GM19452 (cell line): Measurements from ENCODE around the gene PERCC1.

Source experiments
- ATAC-seq: cut with Tn5 transposase; IDR thresholded peaks from one replicate; pipeline ENCODE4 v1.9.1; 2021; ENCODE audit not compliant: unreplicated experiment

The PERCC1 gene

GRCh38 chr16:1430759-1431496 lies at the start of gene PERCC1:
Gene PERCC1, plus strand, starts transcription at chr16:1431078. Its CDS starts 1,516 bp downstream, at chr16:1432594.
- ATAC-seq: no peak

- ATAC-seq: no peak
These were observed 49.1 kb upstream of the PERCC1 start for GRCh38 chr16:1381612-1382406.

- ATAC-seq: no peak
These were observed 47.3 kb upstream of the PERCC1 start for GRCh38 chr16:1383556-1383955.

- no peak for ATAC-seq
These were observed 45.6 kb upstream of the PERCC1 start for GRCh38 chr16:1385232-1385631.

GRCh38 chr16:1387331-1387730 lies 43.5 kb upstream of the PERCC1 start:
- no peak for ATAC-seq

GRCh38 chr16:1389762-1390161 lies 41.1 kb upstream of the PERCC1 start:
- no peak for ATAC-seq

GRCh38 chr16:1390239-1390779 lies 40.6 kb upstream of the PERCC1 start:
- ATAC-seq: no peak

GRCh38 chr16:1392826-1393225 lies 38.1 kb upstream of the PERCC1 start:
- no peak for ATAC-seq

GRCh38 chr16:1393613-1394176 lies 37.2 kb upstream of the PERCC1 start:
- no peak for ATAC-seq

GRCh38 chr16:1394367-1394951 lies 36.4 kb upstream of the PERCC1 start:
- no peak for ATAC-seq

GRCh38 chr16:1395444-1396031 lies 35.3 kb upstream of the PERCC1 start:
- ATAC-seq: no peak

GRCh38 chr16:1397779-1398178 lies 33.1 kb upstream of the PERCC1 start:
- ATAC-seq: no peak

- ATAC-seq: no peak
These were observed 32.5 kb upstream of the PERCC1 start for GRCh38 chr16:1398351-1398750.

- no peak for ATAC-seq
These were observed 31.9 kb upstream of the PERCC1 start for GRCh38 chr16:1398826-1399581.

GRCh38 chr16:1401061-1401757 lies 29.7 kb upstream of the PERCC1 start:
- ATAC-seq: no peak

- no peak for ATAC-seq
These were observed 29.1 kb upstream of the PERCC1 start for GRCh38 chr16:1401758-1402154.

- ATAC-seq: no peak
These were observed 27.8 kb upstream of the PERCC1 start for GRCh38 chr16:1403036-1403435.

GRCh38 chr16:1403733-1404132 lies 27.1 kb upstream of the PERCC1 start:
- no peak for ATAC-seq

- no peak for ATAC-seq
These were observed 23.1 kb upstream of the PERCC1 start for GRCh38 chr16:1407753-1408152.
